Ammon's horn (tissue), 1 donor: ENCODE measurements around the gene RASSF8.

Source experiments
- DNase-seq: peaks from one replicate; pipeline ENCODE4 v3.0.0-alpha.2; 2016; ENCODE audit warnings: low spot score

RASSF8 gene

DNA sequence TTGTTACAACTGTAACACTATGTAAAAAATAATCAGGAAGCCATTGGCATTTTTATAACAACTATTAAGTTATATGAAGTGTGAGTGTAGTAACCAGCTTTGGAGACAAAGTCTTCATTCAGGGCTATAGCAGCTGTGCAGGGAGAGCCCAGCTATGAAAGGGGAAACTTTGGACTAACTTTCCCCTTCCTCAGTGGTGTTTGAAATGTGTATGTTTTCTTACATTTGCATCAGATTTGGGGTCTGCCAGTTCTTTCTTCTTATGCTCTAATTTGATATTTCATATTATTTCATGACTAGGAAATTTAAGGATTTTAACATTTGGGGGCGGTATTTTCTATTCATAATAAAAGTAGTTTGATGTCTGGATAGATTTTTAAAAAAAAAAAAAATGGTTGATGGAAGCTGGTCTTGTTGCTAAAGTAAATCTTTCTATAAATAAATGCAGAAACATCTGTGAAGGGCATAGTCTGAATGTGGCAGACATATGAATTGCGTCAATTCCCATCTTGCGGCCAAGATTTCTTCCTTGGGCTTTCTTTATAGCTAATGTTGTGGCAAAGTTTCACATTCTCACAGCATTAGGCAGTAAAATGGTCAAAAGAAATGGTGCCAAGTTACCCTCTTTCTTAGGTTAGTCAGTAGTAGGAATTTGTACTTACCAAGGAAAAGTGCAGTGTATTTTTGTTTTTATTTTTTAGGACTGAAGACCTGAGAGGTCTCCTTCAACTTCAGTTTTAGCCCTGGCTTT lies 35.6 kb downstream of the RASSF8 start:
- DNase-seq: no peak

DNA sequence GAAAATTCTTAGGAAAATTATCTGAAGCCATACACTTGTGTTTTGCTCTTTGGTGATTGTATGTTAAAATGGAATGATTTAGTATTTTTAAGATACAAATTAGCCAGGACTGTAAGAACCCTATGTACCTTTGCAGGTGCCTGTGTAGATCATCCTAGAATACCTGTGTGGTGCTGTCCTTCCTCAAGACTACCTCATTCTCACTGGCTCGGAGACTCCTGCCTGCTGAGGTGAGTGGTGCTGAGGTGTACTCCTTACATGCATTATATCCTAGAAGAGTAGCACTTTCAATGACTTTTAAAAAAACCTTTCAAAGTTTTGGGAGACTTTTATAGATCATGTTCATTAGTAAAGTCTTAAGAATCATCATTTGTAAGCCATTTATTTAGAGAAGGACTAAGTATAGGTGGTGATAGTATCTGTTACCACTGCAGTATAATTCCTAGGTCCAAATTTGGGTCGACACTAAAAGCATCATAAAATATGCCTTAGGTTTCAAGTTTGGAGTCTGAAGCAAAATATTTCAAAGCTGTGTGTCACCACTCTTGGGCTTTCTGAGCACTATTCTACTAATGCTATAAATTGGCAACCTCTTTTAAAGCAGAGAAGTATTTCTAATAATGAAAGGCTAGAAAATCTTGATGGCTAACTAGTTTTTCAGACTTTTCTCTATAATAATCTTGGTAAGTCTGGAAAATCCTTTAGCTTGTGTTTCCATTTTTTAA lies 36.6 kb downstream of the RASSF8 start:
- DNase-seq: no peak

DNA sequence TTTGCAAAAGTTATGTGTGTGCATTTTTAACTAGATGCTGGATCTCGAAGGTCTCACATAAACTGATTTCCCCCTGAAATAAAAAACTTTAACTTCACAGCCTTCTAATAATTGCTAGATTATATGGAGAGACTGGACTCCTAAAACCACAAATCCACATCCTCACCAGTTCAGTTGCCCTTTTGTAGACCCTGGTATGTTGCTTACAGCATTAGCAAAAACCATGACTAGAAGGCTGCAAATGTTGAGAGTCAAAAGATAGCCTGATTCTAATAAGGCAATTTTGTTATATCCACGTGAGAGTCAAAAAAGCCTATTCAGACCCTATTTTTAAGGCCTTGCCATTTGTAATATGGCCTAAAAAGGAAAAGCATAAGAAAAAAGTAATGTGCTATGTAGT lies 37.4 kb downstream of the RASSF8 start:
- no peak for DNase-seq

DNA sequence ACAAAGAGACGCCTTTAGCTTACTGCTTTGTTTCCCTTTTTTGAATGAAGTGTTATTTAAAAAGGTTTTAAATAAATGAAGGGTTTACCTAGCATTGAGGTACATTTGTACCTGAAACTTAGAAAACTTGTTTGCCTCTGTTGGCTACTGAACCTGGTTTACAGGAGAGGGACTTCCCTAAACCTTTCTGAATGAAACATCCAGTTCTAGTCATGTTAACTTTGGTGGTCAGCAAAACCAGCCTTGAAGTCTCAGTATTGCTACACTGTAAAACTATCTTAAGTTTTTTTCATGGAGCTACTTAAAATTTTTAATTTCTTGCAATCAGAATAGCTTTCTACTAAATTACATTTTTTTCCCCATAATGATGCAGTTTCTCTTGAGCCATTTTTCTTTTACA lies 38.2 kb downstream of the RASSF8 start:
- no peak for DNase-seq

DNA sequence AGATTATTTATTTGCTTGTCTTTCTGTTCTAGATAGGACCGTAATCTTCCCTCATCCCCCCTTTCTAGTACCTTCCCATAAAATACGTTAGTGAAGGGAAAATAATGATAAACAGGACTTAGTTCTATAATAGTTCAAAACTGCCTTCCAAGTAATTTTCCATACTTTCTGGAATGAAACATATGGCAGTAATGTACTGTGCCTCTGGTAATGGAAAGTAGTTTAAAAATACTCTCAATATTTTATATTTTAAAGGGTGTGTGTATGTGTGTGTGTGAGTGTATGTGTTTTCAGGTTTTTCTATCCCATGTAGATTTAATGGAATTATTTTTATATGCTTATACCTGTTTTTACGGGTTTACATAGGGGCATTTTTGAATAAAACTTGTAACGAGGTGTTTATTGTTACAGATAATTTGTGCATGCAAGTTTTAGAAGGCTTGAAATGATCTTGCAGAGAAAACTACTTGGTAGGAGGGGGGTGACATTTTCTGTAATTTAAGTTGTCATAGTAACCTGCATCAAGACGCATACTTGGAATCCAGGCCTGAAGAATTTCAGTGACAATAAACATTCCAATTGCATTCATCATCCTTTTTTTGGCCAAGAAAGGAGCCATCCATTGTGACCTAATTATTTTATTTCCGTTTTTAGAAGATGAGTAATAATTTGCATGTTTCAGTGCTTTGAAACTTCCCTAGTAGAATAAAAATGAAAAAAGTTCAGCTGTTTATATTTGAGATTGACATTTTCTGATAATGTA lies 38.9 kb downstream of the RASSF8 start:
- DNase-seq: no peak

DNA sequence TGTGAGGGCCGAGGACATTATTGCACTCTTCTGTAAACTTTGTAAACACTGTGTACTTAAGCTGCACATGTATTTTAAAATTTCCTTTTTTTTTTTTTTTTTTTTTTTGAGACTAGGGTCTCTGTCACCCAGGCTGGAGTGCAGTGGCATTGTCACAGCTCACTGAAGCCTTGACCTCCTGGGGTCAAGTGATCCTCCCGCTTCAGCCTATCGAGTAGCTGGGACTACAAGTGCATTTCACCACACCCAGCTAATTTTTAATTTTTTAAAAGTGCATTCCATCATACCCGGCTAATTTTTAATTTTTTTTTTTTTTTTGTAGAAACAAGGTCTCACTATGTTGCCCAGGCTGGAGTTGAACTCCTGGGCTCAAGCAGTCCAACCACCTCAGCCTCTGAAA lies 42.4 kb downstream of the RASSF8 start:
- DNase-seq: no peak

DNA sequence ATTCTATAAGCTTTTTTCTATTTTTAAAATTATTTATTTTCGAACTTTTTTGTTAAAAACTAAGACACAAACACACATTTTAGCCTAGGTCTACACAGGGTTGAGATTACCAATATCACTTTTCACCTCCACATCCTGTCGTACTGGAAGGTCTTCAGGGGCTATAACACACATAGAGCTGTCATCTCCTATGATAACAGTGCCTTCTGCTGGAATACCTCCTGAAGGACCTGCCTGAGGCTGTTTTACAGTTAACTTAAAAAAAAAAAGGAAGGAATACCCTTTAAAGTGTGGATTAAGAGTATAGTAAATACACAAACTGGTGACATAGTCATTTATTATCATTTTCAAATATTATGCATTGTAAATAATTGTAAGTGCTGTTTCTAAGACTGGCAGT lies 43.0 kb downstream of the RASSF8 start:
- DNase-seq: no peak

DNA sequence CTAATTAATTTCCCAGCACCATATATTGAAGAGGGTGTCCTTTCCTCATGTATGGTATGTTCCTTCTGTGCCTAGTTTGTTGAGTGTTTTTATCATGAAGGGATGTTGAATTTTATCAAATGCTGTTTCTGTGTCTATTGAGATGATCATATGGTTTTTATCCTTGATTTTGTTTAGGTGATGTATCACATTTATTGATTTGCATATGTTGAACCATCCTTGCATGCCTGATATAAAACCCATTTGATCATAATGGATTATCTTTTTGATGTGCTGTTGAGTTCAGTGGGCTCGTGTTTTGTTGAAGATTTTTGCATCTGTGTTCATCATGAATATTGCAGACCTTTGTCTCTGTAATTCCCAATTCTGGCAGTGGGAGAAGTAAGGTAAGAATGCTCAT lies 44.6 kb downstream of the RASSF8 start:
- DNase-seq: no peak

DNA sequence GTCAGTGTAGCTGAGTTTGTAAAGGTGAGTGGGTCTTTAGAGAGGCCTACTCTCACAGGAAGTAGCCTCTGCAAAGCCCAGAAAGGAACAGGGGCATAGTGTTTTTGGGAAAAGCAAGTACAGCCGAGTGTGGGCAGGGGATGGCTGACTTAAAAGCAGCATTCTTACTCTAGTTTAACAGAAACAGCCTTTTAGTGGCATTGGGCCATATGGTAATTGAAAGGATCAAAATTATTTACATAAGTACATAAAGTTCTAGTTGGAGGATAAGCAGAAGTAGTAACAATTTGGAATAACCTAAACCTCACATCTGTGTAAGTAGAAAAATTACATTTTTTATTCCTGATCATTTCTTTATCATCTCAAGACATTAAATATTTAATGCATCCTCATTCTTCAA lies 49.1 kb downstream of the RASSF8 start:
- no peak for DNase-seq

DNA sequence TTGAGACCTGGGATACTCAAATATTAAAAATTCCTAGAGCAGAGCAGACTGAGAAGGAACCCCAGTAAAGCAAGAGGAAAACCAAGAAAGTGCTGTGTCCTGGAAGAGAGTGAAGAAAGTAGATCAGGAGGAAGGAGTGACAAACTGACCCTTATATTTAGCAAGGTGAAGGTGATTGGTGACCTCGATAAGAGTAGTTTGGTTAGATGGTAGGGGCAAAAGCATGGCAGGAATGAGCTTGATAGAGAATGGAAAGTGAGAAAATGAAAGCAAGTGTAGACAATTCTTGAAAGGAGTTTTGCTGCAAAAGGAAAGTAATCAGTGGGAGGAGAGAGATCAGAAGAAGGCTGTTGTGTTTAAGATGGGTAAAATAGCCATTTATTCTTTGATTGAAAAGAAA lies 51.1 kb downstream of the RASSF8 start:
- no peak for DNase-seq

DNA sequence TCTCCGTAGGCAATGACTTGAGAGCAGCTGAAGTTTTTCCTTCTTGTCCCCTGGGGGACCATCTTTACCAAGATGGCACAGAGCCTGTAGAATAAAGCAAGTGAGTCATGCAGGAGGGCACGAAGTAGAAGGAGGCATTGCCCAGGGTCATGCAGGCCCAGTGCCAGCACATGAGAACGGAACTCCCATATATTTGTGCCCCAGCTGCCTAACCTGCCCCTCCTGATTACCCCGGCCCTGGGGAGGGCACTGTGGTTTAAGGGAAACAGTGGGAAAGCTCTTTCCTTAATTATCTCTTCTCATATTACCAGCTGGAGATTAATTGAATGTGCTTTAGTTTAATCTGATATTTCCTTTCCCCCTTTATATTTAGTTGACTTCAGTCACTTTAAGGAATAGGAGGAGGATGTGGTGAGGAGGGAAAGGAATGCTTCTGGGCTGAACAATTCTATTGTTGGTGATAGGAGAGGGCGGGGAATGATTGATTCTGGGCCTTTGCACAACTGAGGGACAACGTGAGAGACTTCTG lies 51.9 kb downstream of the RASSF8 start:
- no peak for DNase-seq

DNA sequence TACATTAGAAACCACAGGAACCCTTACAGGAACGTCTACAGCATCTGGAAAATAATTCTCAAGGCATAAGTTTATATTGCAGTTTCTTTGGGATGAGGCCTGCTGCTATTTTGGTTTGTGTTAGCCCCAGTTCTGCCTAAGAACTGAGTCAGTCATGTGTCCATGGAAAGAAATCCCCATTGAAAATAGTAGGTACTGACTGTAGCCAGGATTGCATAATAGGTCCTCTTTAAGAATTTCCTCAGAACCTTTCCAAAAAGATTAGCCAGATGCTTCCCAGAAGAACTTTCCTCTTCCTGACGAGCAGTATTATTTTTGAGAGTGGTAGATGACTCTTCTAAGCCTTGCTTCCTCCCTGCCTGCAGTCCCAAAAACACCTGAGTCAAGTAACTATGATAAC lies 52.6 kb downstream of the RASSF8 start:
- no peak for DNase-seq

DNA sequence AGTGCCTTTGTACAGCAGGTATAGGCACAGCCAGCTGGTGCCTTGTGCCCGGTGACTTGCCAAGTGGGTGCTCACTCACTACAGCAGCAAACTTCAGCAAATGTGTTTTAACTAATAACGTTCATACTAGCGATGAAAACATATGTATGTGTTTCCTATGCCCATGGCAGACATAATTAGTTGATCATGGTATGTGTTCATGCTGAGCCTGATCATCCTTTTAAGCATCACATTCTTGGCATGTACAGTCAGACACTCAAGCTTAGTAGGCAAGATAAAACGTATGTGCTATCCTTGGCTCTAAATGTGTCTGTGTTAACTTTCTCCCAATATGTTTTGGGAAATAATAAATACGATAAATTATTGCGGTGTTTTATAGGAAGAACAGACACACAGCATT lies 55.6 kb downstream of the RASSF8 start:
- no peak for DNase-seq

DNA sequence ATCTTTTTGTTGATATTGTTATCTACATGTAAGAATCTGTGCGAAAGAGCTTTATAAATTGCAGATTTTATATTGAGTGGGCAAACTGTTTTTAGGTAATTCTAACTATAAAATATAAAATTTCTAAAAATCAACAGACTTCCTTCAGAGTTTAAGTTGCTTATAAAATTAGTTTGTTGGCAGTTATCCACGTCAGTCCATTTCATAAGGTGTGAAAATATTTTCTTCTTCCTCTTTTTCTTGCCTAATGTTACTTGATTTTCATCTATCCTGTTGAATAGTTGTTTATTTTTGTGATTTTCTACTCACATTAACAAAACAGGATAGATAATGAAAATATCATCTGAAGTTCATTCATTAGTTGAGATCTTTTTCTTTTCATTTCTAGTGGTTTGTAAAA lies 58.0 kb downstream of the RASSF8 start:
- no peak for DNase-seq

DNA sequence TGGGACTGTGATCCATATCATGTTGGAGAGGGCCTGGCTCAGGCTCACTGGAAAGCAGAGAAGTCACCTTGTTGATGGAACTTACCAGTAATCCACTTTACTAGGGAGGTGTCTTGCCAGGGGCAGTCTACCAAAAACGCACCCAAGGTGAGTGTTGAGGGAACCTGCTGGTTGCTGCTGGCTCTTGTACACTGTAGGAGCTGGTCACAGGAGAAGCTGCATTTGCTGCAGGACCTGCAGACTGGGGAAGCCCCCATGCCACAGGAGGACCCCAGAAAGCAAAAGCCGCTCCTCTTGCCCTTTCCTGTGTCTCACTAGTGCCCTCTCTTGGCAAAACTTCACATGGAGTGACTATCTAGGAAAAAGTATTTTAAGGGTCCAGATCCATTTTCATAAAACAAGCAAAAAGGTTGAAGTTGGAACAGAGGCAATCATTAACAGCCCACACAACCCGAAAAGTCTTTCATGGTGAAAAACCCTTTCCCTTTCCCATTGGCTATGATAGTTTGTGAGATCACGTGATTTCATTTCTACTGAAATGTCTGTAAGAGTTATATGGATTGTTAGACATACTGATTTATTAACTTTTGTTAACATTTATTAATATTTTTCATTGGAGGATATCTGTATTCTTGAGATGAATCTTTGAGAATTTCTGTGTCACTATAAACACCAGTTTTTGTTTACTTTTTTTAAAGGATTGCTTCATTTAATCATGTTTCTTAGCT lies 59.2 kb downstream of the RASSF8 start:
- no peak for DNase-seq

DNA sequence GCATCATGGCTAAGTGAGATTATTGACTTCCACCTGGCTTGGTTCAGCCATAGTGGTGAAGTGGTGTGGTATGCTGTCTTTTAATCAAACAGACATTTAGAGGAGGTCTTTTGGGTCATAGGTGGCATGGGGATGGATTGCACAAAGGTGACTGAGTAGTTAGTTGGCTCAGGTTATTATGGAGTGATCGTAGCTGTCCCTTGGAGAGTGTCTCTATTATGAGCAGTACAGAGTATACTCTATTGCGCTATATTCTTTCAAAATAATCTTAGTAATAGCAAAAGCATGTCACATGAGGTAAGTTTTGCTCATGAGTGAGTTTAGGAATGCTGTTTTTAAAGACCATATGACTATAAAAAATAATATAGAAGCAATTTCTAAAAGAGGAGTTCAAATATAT lies 60.4 kb downstream of the RASSF8 start:
- no peak for DNase-seq

DNA sequence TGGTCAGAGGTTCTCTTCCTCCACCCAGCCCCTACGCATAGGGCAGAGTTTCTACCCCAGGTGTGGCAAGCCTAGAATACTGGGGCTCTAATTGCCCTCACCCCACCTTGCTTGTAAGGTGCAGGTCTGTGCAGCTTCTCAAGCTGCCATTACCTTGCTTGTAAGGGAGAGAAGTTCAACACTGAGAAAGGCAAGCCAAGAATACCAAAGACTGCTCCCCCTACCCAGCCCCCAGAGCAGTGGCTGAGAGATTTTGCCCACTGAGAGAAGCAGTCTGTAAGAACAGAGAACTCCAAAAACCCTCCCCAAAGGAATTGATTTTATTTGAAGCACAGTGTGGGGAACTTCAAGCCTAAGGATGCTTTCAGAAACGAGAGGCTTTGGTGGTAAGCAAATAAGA lies 63.1 kb downstream of the RASSF8 start:
- no peak for DNase-seq

DNA sequence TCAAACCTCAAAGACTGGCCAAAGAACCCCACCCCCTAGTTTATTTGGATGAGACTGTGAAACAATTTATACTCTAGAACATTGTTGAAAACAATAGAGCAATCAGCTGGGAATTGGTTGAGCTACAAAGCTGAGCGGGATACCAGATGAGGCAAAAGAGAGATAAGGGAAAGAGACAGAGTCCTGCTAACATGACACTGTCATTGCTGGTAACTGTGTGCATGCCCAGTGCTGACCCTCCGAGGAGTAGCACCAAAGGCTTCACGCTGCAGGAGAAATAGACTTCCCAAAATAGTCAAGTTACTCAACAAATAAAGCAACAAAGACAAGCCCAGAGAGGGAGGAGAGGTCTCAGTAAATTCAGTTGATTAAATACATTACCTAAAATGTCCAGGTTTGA lies 63.6 kb downstream of the RASSF8 start:
- no peak for DNase-seq

DNA sequence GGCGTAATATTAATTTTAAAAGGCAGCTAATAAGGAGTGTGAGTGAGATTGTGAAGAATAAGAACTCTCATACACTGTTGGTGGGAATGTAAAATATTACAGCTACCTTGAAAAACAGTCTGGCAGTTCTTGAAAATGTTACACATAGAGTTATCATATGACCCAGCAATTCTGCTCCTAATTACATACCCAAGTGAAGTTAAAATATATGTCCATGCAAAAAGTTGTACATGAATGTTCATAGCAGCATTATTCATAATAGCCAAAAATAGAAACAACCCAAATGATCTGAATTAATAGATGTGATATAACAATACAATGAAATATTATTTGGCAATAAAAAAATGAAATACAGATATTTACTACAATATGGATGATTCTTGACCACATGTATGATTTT lies 68.2 kb downstream of the RASSF8 start:
- DNase-seq: no peak

DNA sequence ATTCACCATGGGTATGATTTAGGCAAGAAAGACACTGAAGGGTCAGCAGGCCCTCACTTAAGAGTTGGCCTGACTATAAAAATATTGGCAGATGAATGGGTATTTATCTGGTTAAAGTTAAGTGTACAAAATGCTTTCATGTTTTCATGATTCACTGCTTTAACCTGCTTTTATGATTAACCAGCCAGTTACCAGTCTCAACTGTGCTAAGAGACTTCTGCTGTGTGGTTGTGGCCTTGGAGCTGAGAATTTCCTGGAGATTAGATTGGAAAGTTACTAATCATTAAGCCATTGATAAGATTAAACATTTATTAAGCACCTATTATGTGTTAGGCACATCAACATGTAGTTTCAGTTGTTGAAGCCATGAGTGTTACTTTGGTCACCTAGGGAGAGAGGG lies 68.9 kb downstream of the RASSF8 start:
- DNase-seq: no peak

DNA sequence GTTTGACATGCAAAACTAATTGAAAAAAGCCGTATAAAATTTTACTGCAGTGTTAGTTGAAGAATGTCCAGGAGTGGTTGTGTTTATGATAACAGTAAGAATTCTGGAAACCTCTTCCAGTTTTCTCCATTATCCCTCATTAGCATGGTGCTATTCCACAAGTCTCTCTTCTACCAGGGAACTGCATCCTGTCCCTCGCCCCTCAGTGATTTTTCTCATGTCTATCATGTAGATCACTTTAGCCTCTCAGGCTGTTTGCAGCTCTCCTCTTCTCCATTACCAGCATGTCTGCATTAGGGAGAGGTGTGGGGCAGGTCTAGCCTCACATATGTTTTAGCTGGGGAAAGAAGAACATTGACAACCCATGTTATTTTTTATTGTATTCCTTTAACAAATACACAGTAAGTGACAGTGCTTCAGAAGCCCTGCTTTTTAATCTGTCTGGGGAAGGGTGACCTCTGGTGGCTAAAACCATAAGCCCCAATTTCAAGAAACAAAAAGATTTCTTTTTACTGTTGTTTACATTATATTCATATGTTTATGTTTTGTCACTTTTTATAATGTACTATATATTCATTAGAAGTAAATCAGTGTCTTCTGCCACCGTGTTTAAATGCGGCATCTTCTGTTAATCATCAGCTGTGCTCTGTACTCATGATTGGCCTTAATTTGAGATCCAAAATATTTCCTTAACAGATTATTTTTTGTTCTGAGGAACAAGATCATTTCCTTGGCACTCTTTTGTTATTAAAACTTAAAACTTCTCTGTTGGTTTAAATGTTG lies 70.7 kb downstream of the RASSF8 start:
- peak; percentile 65 for DNase-seq

DNA sequence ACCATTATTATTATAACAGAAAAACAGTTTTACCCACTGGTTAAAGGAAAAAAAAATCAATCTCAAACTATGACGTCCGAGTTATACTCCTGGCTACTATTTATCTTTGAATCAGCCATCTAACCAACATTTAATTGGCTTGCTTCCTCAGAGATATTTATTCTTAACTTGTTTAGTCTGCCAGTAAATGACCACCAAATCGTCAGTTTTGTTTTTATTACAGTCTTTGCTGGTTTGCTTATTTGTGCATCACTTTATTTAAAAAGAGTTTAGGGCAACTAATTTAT lies 71.2 kb downstream of the RASSF8 start:
- DNase-seq: no peak
